Keratinocyte (primary cell): ENCODE data around the gene SMYD2. TPM values are rescaled to one million over a fixed set of nuclear protein-coding genes. Genes with fewer than 3 reads are reported as not detected.

Source experiments
- DNase-seq: peaks from one replicate; pipeline ENCODE4 v3.0.0-alpha.2; 2011; ENCODE audit warnings: low read depth, missing footprints, low spot score
- FAIRE-seq: peaks from 2 replicates; lab custom pipeline; 2011; peaks lifted over from hg19 to GRCh38; lab: Jason Lieb, UNC
- H2AFZ ChIP-seq: 2 replicates; pipeline ENCODE4 v1.6.0; 2012; ENCODE audit warnings: low read length, control low read depth, inconsistent platforms; ENCODE audit not compliant: control insufficient read depth
- H3K27ac ChIP-seq: 2 replicates; pipeline ENCODE4 v1.5.1; 2011; ENCODE audit warnings: low read length; ENCODE audit not compliant: control insufficient read depth, insufficient read depth
- H3K27me3 ChIP-seq: 3 replicates; pipeline ENCODE4 v1.6.0; 2011; ENCODE audit warnings: low read length; ENCODE audit not compliant: control insufficient read depth, insufficient read depth; ENCODE audit errors: extremely low read depth
- H3K36me3 ChIP-seq, 2 experiments: 2 replicates in 1 of 2; 3 replicates in 1 of 2; pipeline ENCODE4 v1.5.1; 2011; ENCODE audit warnings: low read length in 2 of 2, mild to moderate bottlenecking in 1 of 2; ENCODE audit not compliant: control insufficient read depth in 2 of 2, insufficient read depth in 2 of 2; ENCODE audit errors: extremely low read depth in 1 of 2
- H3K4me1 ChIP-seq: 3 replicates; pipeline ENCODE4 v1.5.1; 2011; ENCODE audit warnings: low read length; ENCODE audit not compliant: control insufficient read depth, insufficient read depth; ENCODE audit errors: extremely low read depth
- H3K4me2 ChIP-seq: 3 replicates; pipeline ENCODE4 v1.6.0; 2011; ENCODE audit warnings: low read depth, low read length; ENCODE audit not compliant: control insufficient read depth, insufficient read depth; ENCODE audit errors: extremely low read depth
- H3K4me3 ChIP-seq, 3 experiments: fragments of 200-600 bp in 1 of 3; sonication (generic) in 1 of 3; 2 replicates in 2 of 3; 3 replicates in 1 of 3; pipeline ENCODE4 v1.5.1; 2011 to 2016; ENCODE audit warnings: low read length in 3 of 3, mild to moderate bottlenecking in 3 of 3, control low read depth in 2 of 3, inconsistent platforms in 1 of 3, low read depth in 1 of 3, mixed read lengths in 1 of 3, mixed run types in 1 of 3, moderate library complexity in 1 of 3; ENCODE audit not compliant: control insufficient read depth in 2 of 3, insufficient read depth in 2 of 3; ENCODE audit errors: extremely low read depth in 1 of 3
- H3K79me2 ChIP-seq: 2 replicates; pipeline ENCODE4 v1.6.0; 2012; ENCODE audit warnings: low read length; ENCODE audit not compliant: control insufficient read depth, insufficient read depth
- H3K9ac ChIP-seq: 3 replicates; pipeline ENCODE4 v1.6.0; 2011; ENCODE audit warnings: low read length; ENCODE audit not compliant: control insufficient read depth, insufficient read depth; ENCODE audit errors: extremely low read depth
- H3K9me1 ChIP-seq: 3 replicates; pipeline ENCODE4 v1.6.0; 2011; ENCODE audit warnings: low read length; ENCODE audit not compliant: control insufficient read depth, insufficient read depth; ENCODE audit errors: extremely low read depth
- H3K9me3 ChIP-seq: 2 replicates; pipeline ENCODE4 v1.5.1; 2012; ENCODE audit warnings: low read depth, low read length; ENCODE audit not compliant: control insufficient read depth
- H4K20me1 ChIP-seq: 3 replicates; pipeline ENCODE4 v1.6.0; 2011; ENCODE audit warnings: low read length; ENCODE audit not compliant: control insufficient read depth, insufficient read depth; ENCODE audit errors: extremely low read depth
- EZH2 ChIP-seq: IDR thresholded peaks from one replicate; pipeline ENCODE4 v1.6.1; 2012; ENCODE audit warnings: inconsistent platforms, mild to moderate bottlenecking, low read length, moderate library complexity
- dilution Hi-C: fragments of 300-500 bp; cut with MboI; formaldehyde crosslinking; loops from one replicate; pipeline ENCODE4 v1.7.0; 2020; ENCODE audit warnings: low sequenced_read_pairs; ENCODE audit not compliant: extremely low pct_ligation_motif_present
- polyA plus RNA-seq, 5 experiments: library from polyadenylated mRNA; depleted of rRNA in 3 of 5; stranded (reverse) in 3 of 5; stranded (forward) in 1 of 5; unstranded in 1 of 5; fragments of >200 nt; gene quantifications; 1 replicate in 1 of 5; 2 replicates in 3 of 5; 3 replicates in 1 of 5; pipeline versions ENCODE4 v1.2.1 to v1.2.3, GENCODE V29; 2011 to 2012; ENCODE audit warnings: missing spikeins in 2 of 5, low read depth in 1 of 5, low replicate concordance in 1 of 5
- TF ChIP-seq, protein P1 (sequence below), 3 experiments: IDR thresholded peaks in 1 of 3; conservative IDR thresholded peaks in 1 of 3; optimal IDR thresholded peaks in 1 of 3; 2 replicates in 2 of 3; 3 replicates in 1 of 3; pipeline versions ENCODE3 to v1.5.1; 2011; ENCODE audit warnings: low read length in 3 of 3, mild to moderate bottlenecking in 3 of 3, moderate library complexity in 2 of 3, control low read depth in 1 of 3, inconsistent platforms in 1 of 3; ENCODE audit not compliant: insufficient read depth in 2 of 3; ENCODE audit errors: extremely low read depth in 1 of 3

Gene SMYD2
- polyA plus RNA-seq, 1 donor (not counting 4 experiments of a cell fraction or from before 2014, with no cell fraction given), result 75.5 TPM

DNA sequence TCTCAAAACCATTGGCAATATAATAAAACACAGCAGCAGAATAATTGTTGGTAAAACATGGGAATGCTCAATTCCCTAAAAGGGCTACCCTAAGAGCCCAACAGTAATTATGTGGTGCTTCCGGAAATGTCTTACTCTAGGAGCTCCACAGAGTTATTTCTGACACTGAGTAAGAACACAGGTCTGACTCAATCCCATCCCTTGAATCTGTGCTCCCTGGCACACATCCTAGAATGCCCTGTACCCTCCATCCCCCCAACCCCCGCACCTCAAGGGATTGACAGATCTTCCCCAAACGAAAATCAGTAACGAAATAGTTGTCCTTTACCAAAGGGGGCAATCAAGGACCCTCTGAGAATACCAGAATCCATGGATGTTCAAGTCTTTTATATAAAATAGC is 71.9 kb downstream of the SMYD2 start:
- Histone ChIP-seq H3K9ac (no peak overlapping the region), H3K27me3 (no peaks in the 10 kb centered on the region), H4K20me1 (no peaks in the 10 kb centered on the region), H3K9me1 (no peaks in the 10 kb centered on the region), H3K27ac (no peak overlapping the region), H3K4me1 (no peaks in the 10 kb centered on the region), H3K36me3 (peaks cover 41 to 52% of the 10 kb centered on the region in 2 experiments), H2AFZ (no peak overlapping the region), H3K4me3 (no peak overlapping the region), H3K9me3 (no peaks in the 10 kb centered on the region), H3K79me2 (no peaks in the 10 kb centered on the region), H3K4me2 (no peak overlapping the region)
- DNase-seq (no peak), FAIRE-seq (no peak)
- TF ChIP-seq, protein P1, sequence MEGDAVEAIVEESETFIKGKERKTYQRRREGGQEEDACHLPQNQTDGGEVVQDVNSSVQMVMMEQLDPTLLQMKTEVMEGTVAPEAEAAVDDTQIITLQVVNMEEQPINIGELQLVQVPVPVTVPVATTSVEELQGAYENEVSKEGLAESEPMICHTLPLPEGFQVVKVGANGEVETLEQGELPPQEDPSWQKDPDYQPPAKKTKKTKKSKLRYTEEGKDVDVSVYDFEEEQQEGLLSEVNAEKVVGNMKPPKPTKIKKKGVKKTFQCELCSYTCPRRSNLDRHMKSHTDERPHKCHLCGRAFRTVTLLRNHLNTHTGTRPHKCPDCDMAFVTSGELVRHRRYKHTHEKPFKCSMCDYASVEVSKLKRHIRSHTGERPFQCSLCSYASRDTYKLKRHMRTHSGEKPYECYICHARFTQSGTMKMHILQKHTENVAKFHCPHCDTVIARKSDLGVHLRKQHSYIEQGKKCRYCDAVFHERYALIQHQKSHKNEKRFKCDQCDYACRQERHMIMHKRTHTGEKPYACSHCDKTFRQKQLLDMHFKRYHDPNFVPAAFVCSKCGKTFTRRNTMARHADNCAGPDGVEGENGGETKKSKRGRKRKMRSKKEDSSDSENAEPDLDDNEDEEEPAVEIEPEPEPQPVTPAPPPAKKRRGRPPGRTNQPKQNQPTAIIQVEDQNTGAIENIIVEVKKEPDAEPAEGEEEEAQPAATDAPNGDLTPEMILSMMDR (optimal IDR thresholded peaks at IDR 0.05 in 1 of 3, IDR thresholded peaks at IDR 0.05 in 1 of 3, conservative IDR thresholded peaks at IDR 0.05 in 1 of 3; ENCODE audit: extremely low read depth in 1 of 3, insufficient read depth in 2 of 3, low read length in 3 of 3), result no peak
- TF ChIP-seq EZH2, result no peak
- dilution Hi-C loops, result no loop called here

GRCh38 chr1:214354440-214355148 is 73.6 kb downstream of the SMYD2 start:
- Histone ChIP-seq H3K9me1 (no peaks in the 10 kb centered on the region), H3K27me3 (no peaks in the 10 kb centered on the region), H3K4me2 (no peak overlapping the region), H3K27ac (no peak overlapping the region), H3K4me1 (no peaks in the 10 kb centered on the region), H4K20me1 (no peaks in the 10 kb centered on the region), H3K4me3 (no peak overlapping the region), H2AFZ (no peak overlapping the region), H3K79me2 (no peaks in the 10 kb centered on the region), H3K36me3 (peaks cover 41 to 51% of the 10 kb centered on the region in 2 experiments), H3K9ac (no peak overlapping the region), H3K9me3 (no peaks in the 10 kb centered on the region)
- no peak for DNase-seq
- TF ChIP-seq, protein P1 (optimal IDR thresholded peaks at IDR 0.05 in 1 of 3, IDR thresholded peaks at IDR 0.05 in 1 of 3, conservative IDR thresholded peaks at IDR 0.05 in 1 of 3; ENCODE audit: extremely low read depth in 1 of 3, insufficient read depth in 2 of 3, low read length in 3 of 3), result no peak
- TF ChIP-seq EZH2, result no peak
- dilution Hi-C loops, result no loop called here
- FAIRE-seq, result no peak
